Measurements from ENCODE around the gene KCNA1.

Gene KCNA1

DNA sequence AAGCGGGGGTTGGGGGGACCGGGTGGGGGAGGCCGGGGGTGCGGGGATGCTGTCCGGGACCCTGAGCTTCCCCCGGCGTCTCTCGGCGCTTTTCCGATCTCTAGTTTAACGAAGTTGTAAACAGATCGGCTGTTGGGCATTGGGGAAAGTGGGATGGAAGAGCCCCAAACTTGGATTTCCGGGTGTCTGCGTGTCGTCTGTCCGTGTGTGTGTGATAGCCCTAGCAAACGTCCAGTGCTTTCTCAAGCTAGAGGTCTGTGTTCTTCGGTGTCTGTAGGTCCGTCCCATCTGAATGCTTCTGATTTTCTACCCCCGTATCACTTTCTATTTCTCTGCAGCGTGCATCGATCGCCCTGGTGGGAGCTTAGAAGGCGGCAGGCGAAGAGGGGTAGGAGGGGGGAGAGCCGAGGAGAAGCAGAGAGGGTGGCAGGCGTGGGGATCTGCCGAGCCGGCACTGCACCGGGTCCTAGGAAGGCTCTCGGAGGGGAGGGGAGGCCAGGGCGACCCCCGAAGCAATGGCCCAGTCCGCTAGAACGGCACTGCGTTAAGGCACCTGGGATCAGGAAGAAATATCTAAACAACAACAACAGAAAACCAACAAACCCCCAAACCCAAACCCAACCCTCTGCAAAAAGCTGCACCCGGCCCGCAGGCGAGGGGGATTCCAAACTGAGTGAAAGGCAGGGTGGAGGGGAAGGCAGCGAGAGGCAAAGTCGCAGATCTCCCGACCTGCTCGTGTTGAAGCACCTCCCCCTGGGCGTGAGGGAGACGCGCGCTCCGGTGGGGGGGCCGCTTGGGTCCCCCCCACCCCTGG, 1.0 kb downstream of the KCNA1 start:
- Histone ChIP-seq H3K9me3 (ENCODE audit: control insufficient read depth, insufficient read depth, low read depth, low read length) (peaks cover 5% of the 10 kb centered on the region; the same call in 1 of the 2 replicates), H3K9ac (ENCODE audit: low read length) (no peak overlapping the region), H3K27ac (ENCODE audit: low read depth, low read length) (no peak overlapping the region), H3K36me3 (ENCODE audit: control insufficient read depth, insufficient read depth, low read length) (no peaks in the 10 kb centered on the region), H3K4me3 (ENCODE audit: low read depth, low read length) (peak overlapping the region; percentile 65), H3K27me3 (ENCODE audit: control insufficient read depth, insufficient read depth, low read length) (peaks cover 99% of the 10 kb centered on the region), H3K4me1 (ENCODE audit: control insufficient read depth, insufficient read depth, low read length) (peaks cover 11% of the 10 kb centered on the region)

DNA sequence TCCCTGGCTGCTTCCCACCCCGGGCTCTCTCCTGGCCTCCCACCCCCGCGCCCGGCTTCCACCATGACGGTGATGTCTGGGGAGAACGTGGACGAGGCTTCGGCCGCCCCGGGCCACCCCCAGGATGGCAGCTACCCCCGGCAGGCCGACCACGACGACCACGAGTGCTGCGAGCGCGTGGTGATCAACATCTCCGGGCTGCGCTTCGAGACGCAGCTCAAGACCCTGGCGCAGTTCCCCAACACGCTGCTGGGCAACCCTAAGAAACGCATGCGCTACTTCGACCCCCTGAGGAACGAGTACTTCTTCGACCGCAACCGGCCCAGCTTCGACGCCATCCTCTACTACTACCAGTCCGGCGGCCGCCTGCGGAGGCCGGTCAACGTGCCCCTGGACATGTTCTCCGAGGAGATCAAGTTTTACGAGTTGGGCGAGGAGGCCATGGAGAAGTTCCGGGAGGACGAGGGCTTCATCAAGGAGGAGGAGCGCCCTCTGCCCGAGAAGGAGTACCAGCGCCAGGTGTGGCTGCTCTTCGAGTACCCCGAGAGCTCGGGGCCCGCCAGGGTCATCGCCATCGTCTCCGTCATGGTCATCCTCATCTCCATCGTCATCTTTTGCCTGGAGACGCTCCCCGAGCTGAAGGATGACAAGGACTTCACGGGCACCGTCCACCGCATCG, 1.8 kb downstream of the KCNA1 start:
- H3K36me3 ChIP-seq (ENCODE audit: control insufficient read depth, insufficient read depth, low read length), result no peaks in the 10 kb centered on the region
- peaks cover 5% of the 10 kb centered on the region; the same call in 1 of the 2 replicates for H3K9me3 ChIP-seq (ENCODE audit: control insufficient read depth, insufficient read depth, low read depth, low read length)
- H3K9ac ChIP-seq (ENCODE audit: low read length), result no peak overlapping the region
- H3K27me3 ChIP-seq (ENCODE audit: control insufficient read depth, insufficient read depth, low read length), result peaks cover 99% of the 10 kb centered on the region
- peaks cover 11% of the 10 kb centered on the region for H3K4me1 ChIP-seq (ENCODE audit: control insufficient read depth, insufficient read depth, low read length)
- H3K27ac ChIP-seq (ENCODE audit: low read depth, low read length), result no peak overlapping the region
- no peak overlapping the region for H3K4me3 ChIP-seq (ENCODE audit: low read depth, low read length)

DNA sequence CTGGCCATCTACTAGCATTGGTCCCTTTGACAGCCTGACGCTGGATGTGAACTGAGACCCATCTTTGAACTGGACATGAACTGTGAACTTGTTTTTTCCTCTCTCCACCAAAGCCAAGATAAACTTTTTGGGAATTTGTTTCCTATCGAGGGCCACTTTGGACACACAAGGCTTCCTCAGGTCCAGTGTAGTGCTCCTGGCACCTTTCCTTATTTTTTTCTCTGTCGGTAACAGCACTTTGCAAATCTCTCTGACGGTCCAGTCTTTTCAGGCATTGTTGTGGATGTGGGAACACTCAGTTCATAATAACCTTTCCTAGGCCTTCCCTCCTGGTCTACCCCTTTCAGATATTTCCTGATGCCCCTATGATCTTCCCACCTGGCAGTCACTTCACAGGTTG, 5.0 kb downstream of the KCNA1 start:
- Histone ChIP-seq H3K9me3 (ENCODE audit: control insufficient read depth, insufficient read depth, low read depth, low read length) (peaks cover 5% of the 10 kb centered on the region; the same call in 1 of the 2 replicates), H3K27me3 (ENCODE audit: control insufficient read depth, insufficient read depth, low read length) (peaks cover 91% of the 10 kb centered on the region), H3K9ac (ENCODE audit: low read length) (no peak overlapping the region), H3K36me3 (ENCODE audit: control insufficient read depth, insufficient read depth, low read length) (no peaks in the 10 kb centered on the region), H3K27ac (ENCODE audit: low read depth, low read length) (no peak overlapping the region), H3K4me1 (ENCODE audit: control insufficient read depth, insufficient read depth, low read length) (peaks cover 5% of the 10 kb centered on the region; the same call in 1 of the 2 replicates), H3K4me3 (ENCODE audit: low read depth, low read length) (no peak overlapping the region)

DNA sequence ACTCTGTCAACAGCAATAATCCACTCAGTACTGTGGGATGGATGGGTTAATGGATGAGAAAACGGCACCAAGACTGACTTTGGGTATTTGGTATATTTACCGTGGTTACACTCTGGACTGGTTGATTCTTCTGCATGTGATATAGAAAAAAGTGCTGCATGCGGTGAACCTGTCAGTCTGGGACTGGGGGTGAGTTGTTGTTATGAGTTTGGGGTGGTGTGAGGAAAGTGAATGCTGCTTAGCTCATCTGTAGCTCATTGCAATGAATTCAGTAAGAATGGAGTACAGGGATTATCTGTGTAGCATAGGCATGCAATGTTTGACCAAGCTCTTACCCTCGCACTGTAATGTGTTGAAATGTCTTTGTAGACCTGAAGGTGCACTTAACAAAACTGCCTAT, 6.0 kb downstream of the KCNA1 start:
- Histone ChIP-seq H3K36me3 (ENCODE audit: control insufficient read depth, insufficient read depth, low read length) (no peaks in the 10 kb centered on the region), H3K27ac (ENCODE audit: low read depth, low read length) (no peak overlapping the region), H3K9me3 (ENCODE audit: control insufficient read depth, insufficient read depth, low read depth, low read length) (peaks cover 5% of the 10 kb centered on the region; the same call in 1 of the 2 replicates), H3K4me1 (ENCODE audit: control insufficient read depth, insufficient read depth, low read length) (peaks cover 1% of the 10 kb centered on the region; the same call in 1 of the 2 replicates), H3K27me3 (ENCODE audit: control insufficient read depth, insufficient read depth, low read length) (peaks cover 86% of the 10 kb centered on the region), H3K4me3 (ENCODE audit: low read depth, low read length) (no peak overlapping the region), H3K9ac (ENCODE audit: low read length) (no peak overlapping the region)

DNA sequence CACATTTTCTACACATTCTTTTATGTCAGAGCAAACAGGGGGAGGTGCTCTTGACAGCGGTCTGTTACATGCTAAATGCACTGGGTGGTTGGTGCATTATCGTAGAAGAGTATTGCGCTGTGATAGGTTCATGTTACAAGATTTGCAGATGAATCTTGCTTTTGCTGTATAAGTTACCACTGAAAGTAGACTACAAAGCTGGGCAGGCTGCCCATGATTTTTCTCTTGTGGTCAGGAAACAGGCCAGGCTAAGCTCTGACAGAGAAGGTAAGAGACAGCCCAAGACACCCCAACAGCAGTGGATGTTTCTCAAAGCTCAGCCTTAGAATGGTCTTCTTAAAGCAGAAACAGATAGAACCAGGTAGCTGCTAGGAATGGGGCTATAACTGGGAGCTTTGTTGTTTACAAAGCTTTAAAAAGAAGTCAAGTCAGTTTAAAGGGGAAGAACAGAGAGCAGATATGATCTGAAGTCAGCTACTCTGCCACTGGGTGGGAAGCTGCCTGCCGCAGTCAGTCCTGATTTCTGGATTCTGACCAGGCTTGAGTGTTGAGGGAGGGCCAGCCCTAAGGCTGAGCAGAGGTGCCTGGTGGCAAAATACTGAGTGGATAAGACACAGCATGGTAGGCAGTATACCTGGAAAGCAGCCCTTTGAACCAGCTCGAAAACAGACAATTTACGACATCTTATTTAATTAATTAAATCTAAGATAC, 9.4 kb downstream of the KCNA1 start:
- Histone ChIP-seq H3K9ac (ENCODE audit: low read length) (no peak overlapping the region), H3K4me1 (ENCODE audit: control insufficient read depth, insufficient read depth, low read length) (no peaks in the 10 kb centered on the region), H3K4me3 (ENCODE audit: low read depth, low read length) (no peak overlapping the region), H3K27me3 (ENCODE audit: control insufficient read depth, insufficient read depth, low read length) (peaks cover 55% of the 10 kb centered on the region), H3K27ac (ENCODE audit: low read depth, low read length) (no peak overlapping the region), H3K9me3 (ENCODE audit: control insufficient read depth, insufficient read depth, low read depth, low read length) (no peaks in the 10 kb centered on the region), H3K36me3 (ENCODE audit: control insufficient read depth, insufficient read depth, low read length) (no peaks in the 10 kb centered on the region)

DNA sequence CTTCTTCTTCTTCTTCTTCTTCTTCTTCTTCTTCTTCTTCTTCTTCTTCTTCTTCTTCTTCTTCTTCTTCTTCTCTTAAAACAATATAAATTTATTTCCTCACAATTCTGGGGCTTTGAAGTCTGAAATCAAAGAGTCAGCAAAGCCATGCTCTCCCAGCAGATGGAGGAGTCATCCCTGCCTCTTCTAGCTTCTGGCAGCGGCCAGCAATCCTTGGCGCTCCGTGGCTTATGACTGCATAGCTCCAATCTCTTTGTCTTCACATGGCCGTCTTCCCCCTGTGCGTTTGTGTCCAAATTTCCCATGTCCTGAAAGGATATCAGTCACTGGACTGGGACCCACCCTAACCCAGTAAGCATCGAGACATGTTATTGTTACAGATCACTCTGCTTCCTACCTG, 22.9 kb downstream of the KCNA1 start:
- peaks cover 15% of the 10 kb centered on the region for H3K27me3 ChIP-seq (ENCODE audit: control insufficient read depth, insufficient read depth, low read length)
- no peaks in the 10 kb centered on the region for H3K36me3 ChIP-seq (ENCODE audit: control insufficient read depth, insufficient read depth, low read length)
- no peak overlapping the region for H3K4me3 ChIP-seq (ENCODE audit: low read depth, low read length)
- H3K9ac ChIP-seq (ENCODE audit: low read length), result no peak overlapping the region
- H3K9me3 ChIP-seq (ENCODE audit: control insufficient read depth, insufficient read depth, low read depth, low read length), result no peaks in the 10 kb centered on the region
- H3K4me1 ChIP-seq (ENCODE audit: control insufficient read depth, insufficient read depth, low read length), result no peaks in the 10 kb centered on the region
- H3K27ac ChIP-seq (ENCODE audit: low read depth, low read length), result no peak overlapping the region

DNA sequence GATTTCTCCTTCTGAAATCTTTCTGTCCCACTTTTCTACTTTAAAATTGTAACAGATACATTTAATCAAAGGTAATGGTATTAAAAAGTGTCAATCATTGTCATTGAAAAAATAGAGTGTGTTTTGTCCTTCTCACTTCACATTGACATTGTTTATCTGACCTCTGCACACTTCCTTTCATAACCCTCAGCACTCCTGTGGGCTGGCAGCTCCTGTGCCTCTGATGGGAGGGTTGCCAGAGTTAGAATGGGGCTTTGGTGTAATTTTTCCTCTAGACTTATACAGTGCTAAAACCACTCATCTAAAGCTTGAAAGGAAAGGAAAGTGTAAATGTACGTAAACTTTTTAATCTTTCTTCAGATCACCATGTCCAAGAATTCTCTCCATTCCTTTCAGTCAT, 23.7 kb downstream of the KCNA1 start:
- no peaks in the 10 kb centered on the region for H3K36me3 ChIP-seq (ENCODE audit: control insufficient read depth, insufficient read depth, low read length)
- H3K27ac ChIP-seq (ENCODE audit: low read depth, low read length), result no peak overlapping the region
- H3K27me3 ChIP-seq (ENCODE audit: control insufficient read depth, insufficient read depth, low read length), result peaks cover 15% of the 10 kb centered on the region
- no peaks in the 10 kb centered on the region for H3K9me3 ChIP-seq (ENCODE audit: control insufficient read depth, insufficient read depth, low read depth, low read length)
- no peak overlapping the region for H3K4me3 ChIP-seq (ENCODE audit: low read depth, low read length)
- H3K9ac ChIP-seq (ENCODE audit: low read length), result no peak overlapping the region
- no peaks in the 10 kb centered on the region for H3K4me1 ChIP-seq (ENCODE audit: control insufficient read depth, insufficient read depth, low read length)

DNA sequence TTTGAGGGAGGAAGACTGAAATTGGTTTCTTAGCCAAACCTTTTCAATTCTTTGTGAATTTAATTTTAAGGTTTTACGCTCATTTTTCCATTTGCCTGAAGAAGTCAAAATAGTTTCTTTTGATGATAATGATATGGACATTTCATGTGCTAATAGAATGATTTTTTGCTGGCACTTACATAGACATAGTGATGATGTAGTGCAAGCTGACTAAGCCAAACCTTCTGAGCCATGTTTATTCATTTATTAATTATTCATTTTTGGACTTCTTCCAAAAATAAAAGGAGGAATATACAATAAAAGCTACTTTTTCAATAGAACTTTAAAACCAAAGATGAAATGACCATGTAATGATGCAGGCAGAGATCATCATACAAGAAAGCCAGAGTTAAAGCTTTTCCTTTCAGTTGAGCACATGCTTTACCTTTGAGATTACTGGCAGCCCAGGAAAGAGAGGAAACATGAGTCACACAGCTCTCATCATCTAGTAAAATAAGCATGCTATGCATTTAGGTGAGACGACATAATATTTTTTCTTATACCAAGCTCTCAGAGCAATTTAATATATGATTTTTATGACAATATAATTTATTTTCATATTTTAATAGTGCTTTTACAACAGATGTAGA, 24.8 kb downstream of the KCNA1 start:
- Histone ChIP-seq H3K36me3 (ENCODE audit: control insufficient read depth, insufficient read depth, low read length) (no peaks in the 10 kb centered on the region), H3K27me3 (ENCODE audit: control insufficient read depth, insufficient read depth, low read length) (peaks cover 23% of the 10 kb centered on the region), H3K27ac (ENCODE audit: low read depth, low read length) (no peak overlapping the region), H3K9ac (ENCODE audit: low read length) (no peak overlapping the region), H3K4me3 (ENCODE audit: low read depth, low read length) (no peak overlapping the region), H3K9me3 (ENCODE audit: control insufficient read depth, insufficient read depth, low read depth, low read length) (no peaks in the 10 kb centered on the region), H3K4me1 (ENCODE audit: control insufficient read depth, insufficient read depth, low read length) (no peaks in the 10 kb centered on the region)

DNA sequence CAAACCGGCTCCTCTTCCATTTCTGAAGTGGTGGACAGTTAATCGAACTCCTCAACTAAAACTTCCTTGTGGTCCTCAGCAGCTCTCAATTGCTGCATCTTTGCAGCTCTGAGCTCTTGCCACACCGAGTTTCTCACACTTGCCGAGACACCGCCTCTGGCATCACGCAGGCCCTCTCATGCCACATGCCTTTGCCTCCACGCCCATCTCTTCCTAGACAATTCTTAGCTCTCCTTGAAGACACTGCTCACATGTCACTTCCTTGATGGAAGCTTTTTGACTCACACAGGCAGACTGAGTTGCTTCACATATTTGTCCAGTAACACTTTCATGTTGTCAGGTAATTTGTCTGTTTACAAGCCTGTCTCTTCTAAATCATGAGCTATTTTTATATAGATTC, 29.2 kb downstream of the KCNA1 start:
- Histone ChIP-seq H3K4me1 (ENCODE audit: control insufficient read depth, insufficient read depth, low read length) (no peaks in the 10 kb centered on the region), H3K27me3 (ENCODE audit: control insufficient read depth, insufficient read depth, low read length) (peaks cover 21% of the 10 kb centered on the region), H3K4me3 (ENCODE audit: low read depth, low read length) (no peak overlapping the region), H3K36me3 (ENCODE audit: control insufficient read depth, insufficient read depth, low read length) (no peaks in the 10 kb centered on the region), H3K9me3 (ENCODE audit: control insufficient read depth, insufficient read depth, low read depth, low read length) (no peaks in the 10 kb centered on the region), H3K27ac (ENCODE audit: low read depth, low read length) (no peak overlapping the region), H3K9ac (ENCODE audit: low read length) (no peak overlapping the region)

DNA sequence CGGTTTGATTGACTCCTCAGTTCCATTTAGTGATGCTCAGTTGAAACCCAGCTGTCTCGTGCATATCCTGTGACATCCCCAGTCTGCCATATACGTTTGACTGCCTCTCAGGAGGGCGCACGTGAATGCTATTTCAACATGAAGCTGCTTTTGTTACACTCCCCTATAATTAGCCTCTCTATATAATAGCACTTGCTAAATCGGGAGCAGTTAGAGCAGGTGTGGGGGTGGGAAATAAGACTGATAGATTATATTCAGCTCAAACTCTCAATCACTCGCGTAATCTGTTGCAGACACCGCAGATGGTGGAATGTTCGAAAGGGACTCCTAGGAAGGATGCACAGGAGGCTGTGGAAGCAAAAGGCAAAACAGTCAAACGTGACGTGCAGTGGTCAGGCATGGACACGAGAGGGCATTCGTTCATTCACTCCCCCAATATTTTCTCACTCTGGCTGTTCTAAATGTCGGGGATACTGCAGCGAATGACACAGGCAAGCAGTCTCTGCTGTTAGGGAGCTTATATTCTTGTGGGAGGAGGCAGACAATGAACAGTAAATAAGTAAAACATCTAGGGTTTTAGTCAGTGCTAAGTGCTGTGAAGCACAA, 29.8 kb downstream of the KCNA1 start:
- Histone ChIP-seq H3K4me3 (ENCODE audit: low read depth, low read length) (no peak overlapping the region), H3K4me1 (ENCODE audit: control insufficient read depth, insufficient read depth, low read length) (no peaks in the 10 kb centered on the region), H3K9me3 (ENCODE audit: control insufficient read depth, insufficient read depth, low read depth, low read length) (no peaks in the 10 kb centered on the region), H3K9ac (ENCODE audit: low read length) (no peak overlapping the region), H3K27ac (ENCODE audit: low read depth, low read length) (no peak overlapping the region), H3K27me3 (ENCODE audit: control insufficient read depth, insufficient read depth, low read length) (peaks cover 21% of the 10 kb centered on the region), H3K36me3 (ENCODE audit: control insufficient read depth, insufficient read depth, low read length) (no peaks in the 10 kb centered on the region)
